Breast epithelium (tissue), 3 donors: ENCODE results near the gene HOXC11.

ENCODE experiments used
- CTCF ChIP-seq, 3 donors: fragments of 450-650 bp; IDR thresholded peaks; one replicate each; pipeline ENCODE4 v1.5.1; 2016 to 2017; ENCODE audit warnings: antibody characterized with exemption in 3 of 3, mild to moderate bottlenecking in 3 of 3, moderate library complexity in 3 of 3
- POLR2A ChIP-seq: fragments of 450-650 bp; IDR thresholded peaks from one replicate; pipeline ENCODE4 v1.6.1; 2016; ENCODE audit warnings: antibody characterized with exemption, mild to moderate bottlenecking, moderate library complexity
- POLR2AphosphoS5 ChIP-seq, 3 donors: sonication (generic); formaldehyde crosslinking; IDR thresholded peaks; one replicate each; pipeline ENCODE4 v1.6.1; 2017; ENCODE audit warnings: antibody characterized with exemption in 3 of 3

- TF ChIP-seq POLR2A (no peak), CTCF (IDR thresholded peaks at IDR 0.05) (peak in 2 of 3 donors; percentile 33 to 43), POLR2AphosphoS5 (IDR thresholded peaks at IDR 0.05) (peak in 1 of 3 donors; percentile 31)
These were observed 12.2 kb downstream of the HOXC11 start, which contains the start of gene HOXC10 for GRCh38 chr12:53984901-53985691.
